ENCODE results near the gene SLC18B1. TPM values are rescaled to one million over a fixed set of nuclear protein-coding genes. Genes with fewer than 3 reads are reported as not detected.

Gene SLC18B1
- total RNA-seq, 6 donors from 2014 or later: 3.6 to 12.0 (median 6.2) TPM

- ATAC-seq (ENCODE audit: low FRiP score in 2 of 2): no peak
- TF ChIP-seq POLR2A (IDR thresholded peaks at IDR 0.05): no peak
- TF ChIP-seq, protein P1, sequence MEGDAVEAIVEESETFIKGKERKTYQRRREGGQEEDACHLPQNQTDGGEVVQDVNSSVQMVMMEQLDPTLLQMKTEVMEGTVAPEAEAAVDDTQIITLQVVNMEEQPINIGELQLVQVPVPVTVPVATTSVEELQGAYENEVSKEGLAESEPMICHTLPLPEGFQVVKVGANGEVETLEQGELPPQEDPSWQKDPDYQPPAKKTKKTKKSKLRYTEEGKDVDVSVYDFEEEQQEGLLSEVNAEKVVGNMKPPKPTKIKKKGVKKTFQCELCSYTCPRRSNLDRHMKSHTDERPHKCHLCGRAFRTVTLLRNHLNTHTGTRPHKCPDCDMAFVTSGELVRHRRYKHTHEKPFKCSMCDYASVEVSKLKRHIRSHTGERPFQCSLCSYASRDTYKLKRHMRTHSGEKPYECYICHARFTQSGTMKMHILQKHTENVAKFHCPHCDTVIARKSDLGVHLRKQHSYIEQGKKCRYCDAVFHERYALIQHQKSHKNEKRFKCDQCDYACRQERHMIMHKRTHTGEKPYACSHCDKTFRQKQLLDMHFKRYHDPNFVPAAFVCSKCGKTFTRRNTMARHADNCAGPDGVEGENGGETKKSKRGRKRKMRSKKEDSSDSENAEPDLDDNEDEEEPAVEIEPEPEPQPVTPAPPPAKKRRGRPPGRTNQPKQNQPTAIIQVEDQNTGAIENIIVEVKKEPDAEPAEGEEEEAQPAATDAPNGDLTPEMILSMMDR (IDR thresholded peaks at IDR 0.05): no peak
- no peak for TF ChIP-seq POLR2AphosphoS5 (IDR thresholded peaks at IDR 0.05)
- no peak for TF ChIP-seq EP300 (IDR thresholded peaks at IDR 0.05)
- DNase-seq: no peak
- Histone ChIP-seq H3K9me3 (no peaks in the 10 kb centered on the region), H3K27ac (no peak overlapping the region), H3K36me3 (peaks cover 0 to 5% (median 2%) of the 10 kb centered on the region in 4 donors), H3K4me1 (peaks cover 0 to 10% (median 7%) of the 10 kb centered on the region in 4 donors), H3K27me3 (no peaks in the 10 kb centered on the region), H3K4me3 (no peak overlapping the region)
- WGBS, 2 donors: 79 to 86% methylated on average over 2 of the region's 2 CpGs
These were observed 3.0 kb downstream of the SLC18B1 start for GRCh38 chr6:132795461-132795860.

DNA sequence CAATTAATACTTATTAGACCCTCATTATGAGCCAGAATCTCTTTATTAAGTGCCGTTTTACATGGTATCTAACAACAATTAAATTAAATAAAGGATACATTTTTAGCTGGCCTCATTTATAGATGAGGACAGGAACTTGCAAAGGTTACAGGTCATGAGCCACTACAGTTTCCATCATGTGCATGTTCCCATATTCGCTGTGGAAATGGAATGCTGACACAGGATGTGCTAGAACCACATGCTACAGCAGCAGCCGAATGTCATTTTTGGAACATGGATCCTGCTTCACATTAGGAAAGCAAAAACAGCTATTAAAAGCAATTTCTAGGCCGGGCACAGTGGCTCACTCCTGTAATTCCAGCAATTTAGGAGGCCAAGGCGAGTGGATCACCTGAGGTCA is 5.9 kb downstream of the SLC18B1 start:
- peaks cover 0 to 6% (median 5%) of the 10 kb centered on the region in 4 donors for H3K4me1 ChIP-seq
- H3K27me3 ChIP-seq: no peaks in the 10 kb centered on the region
- WGBS, 2 donors: 85 to 91% methylated on average over 5 of the region's 5 CpGs
- DNase-seq: no peak
- H3K36me3 ChIP-seq: peaks cover 0 to 5% (median 2%) of the 10 kb centered on the region in 4 donors
- no peaks in the 10 kb centered on the region for H3K9me3 ChIP-seq
- no peak overlapping the region for H3K4me3 ChIP-seq
- TF ChIP-seq POLR2A (IDR thresholded peaks at IDR 0.05) (no peak), POLR2AphosphoS5 (IDR thresholded peaks at IDR 0.05) (no peak), EP300 (IDR thresholded peaks at IDR 0.05) (no peak)
- TF ChIP-seq, protein P1 (IDR thresholded peaks at IDR 0.05): no peak
- H3K27ac ChIP-seq: no peak overlapping the region
- ATAC-seq (ENCODE audit: low FRiP score in 2 of 2): no peak

DNA sequence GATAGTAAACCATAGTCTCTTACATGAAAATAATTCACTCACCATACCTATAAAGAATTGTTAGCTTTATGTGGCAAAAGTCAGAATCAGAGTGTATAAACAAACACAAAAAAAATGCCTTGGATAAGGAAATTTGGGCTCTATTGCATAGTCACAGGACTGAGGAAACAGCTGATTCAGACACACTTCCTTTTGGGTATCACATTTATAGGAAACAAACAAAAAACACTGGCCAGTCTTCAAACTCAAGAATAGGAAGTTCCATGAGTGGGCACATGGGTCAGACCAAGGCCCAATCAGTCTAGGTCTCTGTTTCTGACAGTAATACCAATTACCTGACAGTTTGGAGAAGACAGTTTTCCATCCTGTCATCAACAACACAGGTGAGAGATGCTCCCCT is 8.0 kb downstream of the SLC18B1 start:
- Histone ChIP-seq H3K9me3 (no peaks in the 10 kb centered on the region), H3K27ac (no peak overlapping the region), H3K27me3 (no peaks in the 10 kb centered on the region), H3K36me3 (peaks cover 0 to 3% (median 2%) of the 10 kb centered on the region in 4 donors), H3K4me1 (peaks cover 0 to 3% (median 0%) of the 10 kb centered on the region in 4 donors), H3K4me3 (no peak overlapping the region)
- ATAC-seq (ENCODE audit: low FRiP score in 2 of 2) (no peak), DNase-seq (no peak)
- TF ChIP-seq POLR2A (IDR thresholded peaks at IDR 0.05): no peak
- no peak for TF ChIP-seq POLR2AphosphoS5 (IDR thresholded peaks at IDR 0.05)
- TF ChIP-seq, protein P1 (IDR thresholded peaks at IDR 0.05): no peak
- TF ChIP-seq EP300 (IDR thresholded peaks at IDR 0.05): no peak

GRCh38 chr6:132789396-132789776 is 9.1 kb downstream of the SLC18B1 start:
- ATAC-seq (ENCODE audit: low FRiP score in 2 of 2): no peak
- peaks cover 0 to 3% (median 0%) of the 10 kb centered on the region in 4 donors for H3K36me3 ChIP-seq
- no peaks in the 10 kb centered on the region for H3K9me3 ChIP-seq
- TF ChIP-seq EP300 (IDR thresholded peaks at IDR 0.05) (no peak), POLR2A (IDR thresholded peaks at IDR 0.05) (no peak), POLR2AphosphoS5 (IDR thresholded peaks at IDR 0.05) (no peak)
- TF ChIP-seq, protein P1 (IDR thresholded peaks at IDR 0.05): no peak
- DNase-seq: no peak
- H3K4me1 ChIP-seq: peaks cover 0 to 3% (median 0%) of the 10 kb centered on the region in 4 donors
- H3K4me3 ChIP-seq: no peak overlapping the region
- no peak overlapping the region for H3K27ac ChIP-seq
- no peaks in the 10 kb centered on the region for H3K27me3 ChIP-seq
- 94 to 96% methylated on average over 4 of the region's 4 CpGs for WGBS, 2 donors

GRCh38 chr6:132788658-132789395 is 9.6 kb downstream of the SLC18B1 start:
- Histone ChIP-seq H3K27me3 (no peaks in the 10 kb centered on the region), H3K4me3 (no peak overlapping the region), H3K27ac (no peak overlapping the region), H3K4me1 (peaks cover 0 to 3% (median 0%) of the 10 kb centered on the region in 4 donors), H3K36me3 (peaks cover 0 to 3% (median 0%) of the 10 kb centered on the region in 4 donors), H3K9me3 (no peaks in the 10 kb centered on the region)
- no peak for TF ChIP-seq POLR2AphosphoS5 (IDR thresholded peaks at IDR 0.05)
- TF ChIP-seq POLR2A (IDR thresholded peaks at IDR 0.05): no peak
- ATAC-seq (ENCODE audit: low FRiP score in 2 of 2) (no peak), DNase-seq (no peak)
- 92 to 94% methylated on average over 6 of the region's 6 CpGs for WGBS, 2 donors
